ENCODE data around the gene CLCN2.
"Not testable (repeated sequence)": the region's sequence is repeated elsewhere in the genome, so short reads cannot be mapped to it uniquely, and the experiment has no call there.

The CLCN2 gene

GRCh38 chr3:184341925-184342324, 19.5 kb downstream of the CLCN2 start:
- DNase-seq (ENCODE audit: insufficient read length, low spot score) (no peak), FAIRE-seq (no peak)
- no peak for TF ChIP-seq CTCF (IDR thresholded peaks at IDR 0.05; ENCODE audit: insufficient read depth, missing control alignments)

DNA sequence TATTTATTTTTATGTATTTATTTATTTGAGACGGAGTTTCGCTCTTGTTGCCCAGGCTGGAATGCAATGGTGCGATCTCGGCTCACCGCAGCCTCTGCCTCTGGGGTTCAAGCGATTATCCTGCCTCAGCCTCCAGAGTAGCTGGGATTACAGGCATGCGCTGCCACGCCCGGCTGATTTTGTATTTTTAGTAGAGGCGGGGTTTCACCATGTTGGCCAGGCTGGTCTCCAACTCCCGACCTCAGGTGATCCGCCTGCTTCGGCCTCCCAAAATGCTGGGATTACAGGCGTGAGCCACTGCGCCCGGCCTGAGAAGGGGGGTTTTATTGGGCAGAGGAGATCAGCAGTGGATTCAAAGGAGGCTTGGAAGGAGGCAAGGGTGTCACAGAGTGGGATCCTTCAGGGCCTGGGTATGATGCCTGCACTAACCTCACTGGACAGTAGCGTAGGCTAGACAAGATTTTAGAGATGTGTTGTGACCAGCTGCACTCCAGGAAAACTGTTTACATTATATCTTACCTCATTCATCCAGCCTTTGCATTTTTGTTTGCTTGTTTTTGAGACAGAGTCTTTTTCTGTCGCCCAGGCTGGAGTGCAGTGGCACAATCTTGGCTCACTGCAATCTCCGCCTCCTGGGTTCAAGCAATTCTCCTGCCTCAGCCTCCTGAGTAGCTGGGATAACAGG, 21.8 kb downstream of the CLCN2 start:
- DNase-seq (ENCODE audit: insufficient read length, low spot score); FAIRE-seq: not testable (repeated sequence)

DNA sequence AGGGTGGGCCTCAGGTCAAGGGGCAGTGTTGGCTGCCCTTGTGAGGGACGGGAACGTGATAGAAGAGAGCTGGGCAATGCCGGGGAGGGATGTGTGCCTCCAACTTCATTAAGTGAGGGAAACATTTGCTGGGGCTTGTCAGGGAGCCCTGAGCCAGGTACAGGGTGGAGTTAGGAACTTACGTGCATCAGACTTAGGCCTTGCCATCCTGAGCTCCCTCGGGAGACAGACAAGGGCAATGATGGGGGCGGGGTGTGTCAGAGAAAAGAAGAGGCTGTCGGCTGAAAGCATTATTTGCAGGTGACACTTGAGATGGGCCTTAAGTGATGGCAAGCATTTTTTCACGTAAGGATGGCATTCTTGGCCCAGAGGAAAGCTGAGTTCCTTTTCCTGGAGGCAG, 22.4 kb downstream of the CLCN2 start:
- TF ChIP-seq CTCF (IDR thresholded peaks at IDR 0.05; ENCODE audit: insufficient read depth, missing control alignments), result no peak
- DNase-seq (ENCODE audit: insufficient read length, low spot score) (no peak), FAIRE-seq (no peak)

DNA sequence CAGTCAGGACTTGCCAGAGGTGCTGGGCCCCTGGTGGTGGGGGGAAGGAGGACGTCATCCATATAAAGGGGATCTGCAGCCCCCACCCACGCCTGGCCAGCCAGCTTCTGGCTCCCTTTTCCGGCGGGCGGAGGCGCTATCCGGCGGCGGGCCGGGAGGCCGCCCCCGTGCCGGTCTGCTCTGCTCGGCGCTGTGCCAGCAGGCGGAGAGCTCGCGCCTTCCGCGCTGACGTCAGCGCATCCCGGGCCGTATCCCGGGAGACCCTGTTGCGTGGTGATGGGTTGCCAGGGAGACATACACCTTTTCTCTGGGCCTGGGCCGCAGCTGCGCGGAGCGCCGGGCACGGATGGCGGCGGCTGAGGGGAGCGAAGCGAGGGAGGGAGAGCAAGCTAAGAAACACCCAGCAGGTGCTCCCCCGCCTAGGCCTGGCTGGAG, 22.9 kb downstream of the CLCN2 start:
- FAIRE-seq (no peak), DNase-seq (ENCODE audit: insufficient read length, low spot score) (peak; percentile 94)
- TF ChIP-seq CTCF (IDR thresholded peaks at IDR 0.05; ENCODE audit: insufficient read depth, missing control alignments), result no peak

DNA sequence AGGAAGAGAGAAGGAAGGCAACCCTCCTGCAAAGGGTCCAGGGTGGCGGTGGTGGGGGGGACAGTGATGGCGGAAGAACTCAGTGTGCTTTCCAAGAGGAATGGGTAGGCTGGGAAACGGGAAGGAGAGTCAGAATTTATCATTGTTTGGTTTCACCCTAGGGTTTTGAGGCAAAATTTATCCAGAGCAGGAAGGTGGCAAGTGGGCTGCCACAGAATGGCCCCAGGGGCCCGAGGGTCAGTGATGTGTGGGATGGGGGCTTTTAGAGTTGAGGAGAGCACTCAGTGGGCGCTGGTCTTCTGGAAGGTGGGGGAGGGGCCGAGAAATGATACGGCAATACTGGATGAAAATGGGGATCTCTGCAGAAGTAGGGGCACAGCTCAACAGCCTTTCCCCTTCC, 23.4 kb downstream of the CLCN2 start:
- TF ChIP-seq CTCF (IDR thresholded peaks at IDR 0.05; ENCODE audit: insufficient read depth, missing control alignments), result no peak
- no peak for DNase-seq (ENCODE audit: insufficient read length, low spot score)
- FAIRE-seq, result no peak

- DNase-seq (ENCODE audit: insufficient read length, low spot score), result no peak
- no peak for FAIRE-seq
- no peak for TF ChIP-seq CTCF (IDR thresholded peaks at IDR 0.05; ENCODE audit: insufficient read depth, missing control alignments)
Observed at GRCh38 chr3:184337399-184337714, 24.0 kb downstream of the CLCN2 start, which contains the start of gene FAM131A. FAM131A (plus strand) TSS chr3:184337600; CDS start chr3:184337631, 31 bp downstream.

GRCh38 chr3:184336547-184337398, 24.6 kb downstream of the CLCN2 start:
- DNase-seq (ENCODE audit: insufficient read length, low spot score), result no peak
- FAIRE-seq, result no peak
- TF ChIP-seq CTCF (IDR thresholded peaks at IDR 0.05; ENCODE audit: insufficient read depth, missing control alignments), result no peak

Measured in D721Med (cell line).